HG02938 (cell line): ENCODE measurements around the gene IRF2.

ENCODE experiments used
- ATAC-seq: cut with Tn5 transposase; IDR thresholded peaks from one replicate; pipeline ENCODE4 v1.9.1; 2021; ENCODE audit warnings: mild to moderate bottlenecking, moderate library complexity; ENCODE audit not compliant: unreplicated experiment

IRF2 gene

DNA sequence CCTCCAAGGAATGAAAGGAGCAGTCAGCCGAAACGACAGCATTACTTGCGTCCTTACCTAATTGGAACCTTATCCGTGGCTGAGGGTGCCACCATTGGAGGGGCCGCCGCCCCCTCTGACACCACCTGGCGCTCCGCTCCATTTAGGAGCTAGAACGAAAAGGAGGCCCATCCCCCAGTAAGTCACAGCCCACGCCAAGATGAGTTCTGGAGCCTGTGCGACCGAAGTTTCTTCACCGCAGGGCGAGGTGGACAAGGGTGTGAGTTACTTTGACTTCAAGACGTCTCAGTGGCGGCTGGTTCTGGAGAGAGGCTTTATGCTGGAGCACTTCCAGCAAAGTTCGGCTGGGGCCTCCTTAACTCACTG lies 729 bp upstream of the IRF2 start:
- peak; percentile 16 for ATAC-seq

DNA sequence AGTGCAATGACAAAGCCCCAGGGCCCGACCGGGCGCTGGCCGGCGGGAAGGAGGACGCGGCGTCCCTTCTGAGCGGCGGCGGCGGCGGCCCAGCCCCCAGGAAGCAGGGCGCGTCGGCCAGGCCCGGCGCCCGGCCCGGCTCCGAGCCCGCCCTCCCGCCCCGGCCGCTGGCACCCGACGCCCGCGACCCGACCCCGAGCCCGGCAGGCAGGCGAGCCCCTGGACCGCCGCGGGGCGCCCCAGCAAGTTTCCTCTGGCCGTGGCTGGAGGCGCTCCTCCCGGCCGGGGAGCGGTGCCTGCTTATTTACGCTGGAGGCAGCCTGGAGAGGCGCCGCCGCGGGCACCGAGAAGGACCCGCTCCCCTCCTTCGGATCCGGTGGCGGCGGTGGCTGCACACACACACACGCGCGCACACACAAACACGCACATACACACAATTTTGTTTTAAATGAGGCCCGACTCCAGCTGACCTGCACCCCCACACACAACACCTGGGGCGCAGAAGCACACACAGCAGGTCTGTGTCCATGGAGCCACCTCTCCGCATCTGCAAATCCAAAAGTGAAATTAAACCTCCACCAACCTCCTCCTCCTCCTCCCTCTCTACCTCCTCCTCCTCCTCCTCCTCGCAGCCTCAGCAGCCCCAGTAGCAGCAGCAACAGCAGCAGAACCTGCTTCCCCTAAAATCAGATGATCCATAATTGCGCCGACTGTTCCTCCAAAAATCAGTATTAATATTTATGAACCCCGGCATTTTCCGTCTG lies 669 bp downstream of the IRF2 start:
- no peak for ATAC-seq

GRCh38 chr4:184472614-184473498 lies 1.5 kb downstream of the IRF2 start:
- no peak for ATAC-seq

DNA sequence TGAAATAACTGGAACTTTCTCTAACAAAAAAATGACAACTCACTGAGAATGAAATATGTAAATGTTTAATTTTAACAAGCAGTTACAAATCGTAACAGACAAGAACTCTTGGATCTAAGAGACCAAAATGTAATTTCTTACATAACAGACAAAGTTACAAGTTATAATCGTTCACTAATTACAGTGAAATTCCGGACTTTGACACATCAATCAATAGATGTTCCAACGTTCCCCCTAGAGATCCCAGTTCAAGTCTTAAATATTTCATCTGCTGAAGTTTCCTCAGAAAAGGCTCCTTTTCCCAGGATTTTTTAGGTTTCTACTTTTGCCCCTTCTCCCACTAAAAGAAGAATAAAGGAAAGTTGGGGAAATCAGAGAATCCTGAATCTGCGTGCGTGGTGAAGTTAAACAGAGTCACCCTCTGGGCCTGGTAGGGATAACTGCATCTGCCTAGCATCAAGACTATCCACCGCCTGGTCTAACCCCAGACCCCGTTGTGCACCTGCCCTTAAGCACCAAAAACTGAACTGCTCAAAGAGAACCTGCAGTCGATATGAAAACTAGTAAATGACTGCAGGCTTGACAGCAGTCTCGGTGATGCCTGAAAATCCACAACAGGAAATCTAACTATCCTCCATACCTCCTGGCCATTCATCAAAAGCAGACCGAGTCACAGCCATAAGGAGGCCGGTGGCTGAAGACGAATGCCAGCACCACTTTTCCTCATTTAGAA lies 2.3 kb downstream of the IRF2 start:
- ATAC-seq, result no peak

- no peak for ATAC-seq
These were observed 3.6 kb downstream of the IRF2 start for GRCh38 chr4:184470785-184471110.

- ATAC-seq, result no peak
These were observed 7.7 kb downstream of the IRF2 start for GRCh38 chr4:184466634-184467033.

DNA sequence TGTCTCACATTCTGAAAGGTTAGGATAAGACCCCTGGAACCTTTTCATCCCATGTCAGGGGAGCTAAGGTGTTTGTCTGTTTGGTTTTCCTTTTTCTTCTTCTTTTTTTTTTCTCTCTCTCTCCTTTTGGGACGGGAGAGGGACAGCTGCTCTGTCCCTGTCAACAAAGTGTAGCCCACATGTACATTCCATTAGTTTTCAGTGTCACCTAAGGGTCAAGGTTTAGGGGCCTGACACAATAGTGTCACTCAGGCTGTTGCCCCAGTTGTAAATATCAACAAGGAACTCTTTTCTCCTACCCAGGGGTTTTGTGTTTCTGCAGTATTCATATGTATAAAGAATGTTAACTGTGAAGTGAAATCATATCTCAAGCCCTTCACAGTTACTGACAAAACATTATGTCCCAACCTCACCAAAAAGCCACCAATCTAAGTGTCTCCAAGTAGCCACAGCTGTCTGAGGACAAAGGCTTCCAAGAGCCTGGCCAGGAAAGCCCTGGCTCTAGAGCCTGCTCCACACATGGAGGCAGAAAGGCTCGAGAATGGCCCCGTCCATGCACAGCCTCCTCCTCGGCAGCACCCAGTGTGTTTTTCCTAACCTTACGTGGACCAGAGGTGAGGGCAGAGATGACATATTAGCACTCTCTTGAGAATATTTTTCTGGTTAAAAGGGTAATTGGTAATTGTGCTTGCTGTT lies 9.4 kb downstream of the IRF2 start:
- ATAC-seq, result no peak

DNA sequence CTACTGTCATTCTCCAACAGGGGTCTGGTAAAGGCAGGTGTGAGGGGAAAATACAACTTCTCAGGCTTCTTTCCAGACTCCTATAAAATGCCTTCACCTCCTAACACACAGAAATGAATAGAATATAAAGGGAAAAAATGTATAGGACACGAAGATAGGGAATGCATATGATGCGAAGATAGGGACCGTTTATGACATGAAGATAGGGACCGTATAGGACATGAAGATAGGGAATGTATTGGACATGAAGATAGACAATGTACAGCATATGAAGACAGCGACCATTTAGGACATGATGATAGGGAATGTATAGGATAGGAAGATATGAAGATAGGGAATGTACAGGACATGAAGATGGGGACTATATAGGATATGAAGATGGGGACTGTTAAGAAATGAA lies 10.5 kb downstream of the IRF2 start:
- no peak for ATAC-seq

DNA sequence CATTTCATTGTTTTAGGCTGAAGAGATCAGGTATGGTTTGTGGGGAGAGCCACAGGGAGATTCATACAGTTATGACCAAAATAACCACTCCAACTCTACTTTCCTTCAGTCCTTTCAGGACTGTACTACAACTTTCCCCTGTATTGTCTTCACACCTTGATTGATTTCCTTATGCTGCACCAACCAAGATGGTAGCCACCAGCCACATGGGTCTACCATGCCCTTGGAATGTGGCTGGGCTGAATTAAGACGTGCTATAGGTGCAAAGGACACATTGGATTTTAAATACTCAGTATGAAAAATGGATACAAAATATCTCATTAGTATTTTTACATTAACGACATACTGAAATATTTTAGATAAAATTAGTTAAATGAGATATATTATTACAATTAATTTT lies 11.2 kb downstream of the IRF2 start:
- no peak for ATAC-seq

GRCh38 chr4:184462724-184463123 lies 11.6 kb downstream of the IRF2 start:
- ATAC-seq, result no peak

DNA sequence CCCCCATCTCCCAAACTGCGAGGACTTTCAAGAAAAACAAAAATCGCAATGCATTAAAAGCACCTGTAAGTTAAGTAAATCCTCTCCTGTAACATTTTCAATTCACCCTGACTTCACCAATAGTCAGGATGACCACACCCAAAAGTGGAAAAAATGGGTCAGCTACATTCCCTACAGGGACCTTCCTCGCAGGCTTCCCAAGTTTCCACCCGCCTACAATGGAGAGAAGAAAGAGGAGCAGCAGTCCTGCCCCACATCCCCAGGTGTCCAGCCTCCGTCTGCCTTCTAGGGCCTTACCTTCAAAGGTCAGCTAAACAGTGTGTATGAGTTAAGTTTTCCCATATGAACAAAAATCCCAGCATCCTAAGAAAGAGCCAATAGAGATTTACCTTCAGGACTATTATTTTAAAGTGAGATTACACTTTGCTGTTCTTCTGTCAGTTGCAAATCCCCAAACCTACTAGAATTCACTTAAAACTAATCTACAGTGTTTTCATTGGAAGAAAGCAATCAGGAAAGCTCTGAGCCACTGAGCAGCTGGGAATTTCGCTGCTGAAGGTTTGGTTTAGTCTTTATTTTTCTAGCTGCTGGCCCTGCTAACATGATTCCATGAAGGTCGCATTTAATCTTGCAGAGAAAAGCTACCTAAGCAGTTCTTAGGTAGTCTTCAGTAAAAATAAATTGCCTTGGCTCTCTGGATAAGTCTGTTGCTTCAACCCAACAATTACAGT lies 12.5 kb downstream of the IRF2 start:
- ATAC-seq, result no peak

GRCh38 chr4:184460499-184461285 lies 13.7 kb downstream of the IRF2 start:
- ATAC-seq, result no peak

- no peak for ATAC-seq
These were observed 14.9 kb downstream of the IRF2 start for GRCh38 chr4:184459413-184459812.

GRCh38 chr4:184457535-184458249 lies 16.7 kb downstream of the IRF2 start:
- peak; percentile 29 for ATAC-seq

DNA sequence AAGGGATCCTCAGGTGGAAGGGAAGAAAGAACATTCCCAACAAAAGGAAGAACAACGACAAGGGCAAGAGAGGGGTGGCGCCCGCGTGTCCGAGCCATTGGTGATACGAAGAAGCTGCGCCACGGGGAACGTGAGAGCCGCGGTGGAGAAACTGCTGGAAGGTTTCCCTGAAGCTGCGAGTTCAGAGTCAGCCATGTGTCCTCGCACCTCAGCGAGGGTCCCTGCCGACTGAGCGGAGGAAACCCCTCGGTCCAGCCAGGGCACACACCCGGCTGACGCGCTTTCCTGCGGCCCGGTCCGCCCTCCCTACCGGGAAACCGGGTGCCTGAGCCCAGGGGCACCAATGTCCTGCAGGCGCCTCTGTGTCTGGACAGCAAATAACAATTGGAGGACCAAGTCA lies 18.0 kb downstream of the IRF2 start:
- no peak for ATAC-seq

GRCh38 chr4:184455299-184455698 lies 19.1 kb downstream of the IRF2 start:
- no peak for ATAC-seq

GRCh38 chr4:184453365-184454160 lies 20.8 kb downstream of the IRF2 start:
- ATAC-seq, result peak; percentile 55

DNA sequence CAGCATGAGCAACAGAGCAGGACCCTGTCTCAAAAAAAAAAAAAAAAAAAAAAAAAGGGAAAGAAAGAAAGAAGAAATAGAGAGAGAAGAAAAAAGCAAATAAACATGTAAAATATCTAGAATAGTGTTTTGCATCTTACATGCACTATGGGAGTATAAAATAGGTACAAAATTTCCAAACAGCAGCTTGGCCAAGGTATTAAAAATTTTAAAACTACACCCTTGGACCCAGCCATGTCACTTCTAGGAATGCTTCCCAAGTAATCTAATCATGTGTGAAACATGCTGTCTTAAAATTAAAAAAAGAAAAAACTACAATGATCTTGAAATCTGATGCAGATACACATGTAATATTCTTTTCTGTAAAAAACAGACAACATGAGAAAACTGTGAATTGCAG lies 21.6 kb downstream of the IRF2 start:
- ATAC-seq, result no peak
